ENCODE measurements around the gene TNS4.
A peak's percentile ranks its signal among the peaks of the same experiment; 100 is the strongest.

The TNS4 gene

DNA sequence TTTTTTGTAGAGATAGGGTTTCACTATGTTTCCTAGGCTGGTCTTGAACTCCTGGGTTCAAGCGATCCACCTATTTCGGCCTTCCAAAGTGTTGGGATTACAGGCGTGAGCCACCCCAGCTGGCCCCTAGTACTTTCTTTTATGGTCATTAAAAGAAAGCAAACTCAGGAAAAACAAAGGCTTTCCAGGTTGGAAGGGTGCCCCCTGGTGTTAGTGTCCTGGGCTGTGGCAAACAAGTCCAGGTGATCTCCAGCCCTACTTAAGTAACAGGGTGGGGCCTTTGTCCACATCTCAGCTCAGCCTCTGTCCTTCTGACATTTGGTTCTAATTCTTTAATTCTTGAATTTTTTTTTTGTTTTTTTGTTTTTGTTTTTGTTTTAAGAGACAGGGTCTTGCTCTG, 51.2 kb downstream of the TNS4 start:
- DNase-seq, result peak; percentile 43 to 50

DNA sequence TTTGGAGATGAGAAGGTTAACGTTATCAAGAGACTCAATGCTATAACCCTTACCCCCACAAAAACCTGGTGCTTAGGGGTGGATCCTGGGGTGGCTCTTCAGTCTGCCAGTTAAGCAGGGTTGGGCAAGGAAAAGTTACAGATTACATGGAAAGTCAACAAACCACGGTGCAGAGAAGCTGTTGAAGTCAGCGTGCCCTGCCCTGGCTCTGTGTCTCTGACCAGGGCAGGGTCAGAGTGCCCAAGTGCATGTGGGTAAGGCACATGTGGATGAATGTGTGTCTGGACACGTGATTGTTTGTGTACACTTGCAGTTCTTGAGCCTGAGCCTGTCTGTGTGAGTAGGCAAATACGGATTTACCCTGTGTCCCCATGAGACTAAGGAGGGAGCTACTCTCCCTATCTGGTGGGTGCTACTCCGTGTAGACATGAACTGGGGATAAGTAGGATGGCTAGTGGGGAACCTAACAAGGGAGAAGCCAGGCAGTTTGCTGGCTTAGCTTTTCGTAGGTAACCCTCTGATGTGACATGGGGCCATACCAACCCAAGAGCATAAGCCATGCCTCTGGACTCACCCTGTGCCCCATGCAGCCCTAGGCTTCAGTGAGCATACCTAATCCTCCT, 52.7 kb downstream of the TNS4 start:
- DNase-seq, result no peak
- TF ChIP-seq GATA1 (IDR thresholded peaks at IDR 0.05; ENCODE audit: low read depth, low read length) (no peak), POLR2A (IDR thresholded peaks at IDR 0.05; ENCODE audit: low read length) (no peak)

More for the DNA sequence above, 51.2 kb downstream of the TNS4 start:
- TF ChIP-seq GATA1 (IDR thresholded peaks at IDR 0.05; ENCODE audit: low read depth, low read length) (no peak), POLR2A (IDR thresholded peaks at IDR 0.05; ENCODE audit: low read length) (no peak)

DNA sequence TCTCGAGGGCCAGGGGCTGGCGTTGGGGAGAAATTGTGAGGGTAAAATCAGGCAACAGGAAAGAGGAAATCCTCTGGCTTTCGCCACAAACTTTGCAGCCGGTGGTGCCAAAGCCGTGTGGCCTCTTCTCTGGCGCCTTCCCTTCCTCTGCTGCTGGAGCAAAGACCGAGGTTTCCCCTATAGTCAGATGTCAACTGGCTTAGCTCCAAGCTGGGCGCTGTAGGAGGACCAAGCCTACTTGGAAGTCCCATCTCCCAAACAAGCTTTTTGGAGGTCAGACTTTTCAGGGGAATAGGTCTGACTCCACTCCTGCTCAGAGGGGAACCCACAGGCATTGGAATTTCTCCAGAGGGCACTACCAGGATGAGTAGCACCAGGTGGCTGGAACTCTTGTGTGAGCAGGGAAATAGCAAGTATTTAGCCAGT, 53.2 kb downstream of the TNS4 start:
- TF ChIP-seq GATA1 (IDR thresholded peaks at IDR 0.05; ENCODE audit: low read depth, low read length) (no peak), POLR2A (IDR thresholded peaks at IDR 0.05; ENCODE audit: low read length) (no peak)
- DNase-seq, result no peak

DNA sequence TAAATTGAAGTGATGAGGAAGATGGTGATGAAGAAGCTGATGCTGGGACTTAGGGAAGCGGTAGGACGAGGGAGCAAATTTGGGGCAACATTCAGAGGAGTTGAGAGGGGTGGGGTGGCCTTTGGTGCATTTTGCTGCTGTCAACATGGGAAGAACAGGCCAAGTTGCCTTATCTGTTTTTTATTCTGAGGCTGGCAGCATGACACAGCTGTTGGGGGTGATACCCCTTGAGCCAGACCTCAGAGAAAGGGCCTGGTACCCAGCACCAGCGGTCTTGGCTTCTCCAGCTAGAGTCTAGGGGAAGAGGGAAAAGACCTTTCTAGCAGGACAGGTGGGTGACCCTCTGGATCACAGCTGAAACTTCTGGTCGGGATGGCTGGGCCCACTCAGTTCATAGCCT, 53.6 kb downstream of the TNS4 start:
- no peak for TF ChIP-seq POLR2A (IDR thresholded peaks at IDR 0.05; ENCODE audit: low read length)
- no peak for TF ChIP-seq GATA1 (IDR thresholded peaks at IDR 0.05; ENCODE audit: low read depth, low read length)
- peak; percentile 39 to 63 for DNase-seq

DNA sequence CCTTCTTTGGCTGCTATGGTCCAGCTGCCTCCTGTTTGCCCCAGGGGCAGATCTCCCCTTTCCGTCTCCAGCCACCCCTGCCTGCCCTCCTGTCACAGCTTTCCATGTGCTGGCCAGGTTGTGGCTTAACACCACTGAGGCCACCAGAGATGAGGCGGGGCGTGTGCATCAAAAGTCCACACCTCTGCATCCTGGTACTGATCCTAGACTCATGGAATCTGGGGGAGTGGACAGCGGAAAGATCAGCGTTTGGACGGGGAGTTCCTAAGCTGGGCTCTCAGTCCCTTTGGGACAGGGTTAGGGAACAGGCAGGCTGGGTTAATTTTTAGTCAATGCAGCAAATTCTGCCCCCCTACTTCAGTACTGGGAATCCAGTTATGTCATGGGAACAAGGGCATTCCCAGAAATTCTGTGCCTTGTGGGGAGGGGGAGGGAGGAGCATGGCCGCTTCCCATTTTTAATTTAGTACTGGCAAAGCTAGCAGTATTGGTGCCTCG, 54.2 kb downstream of the TNS4 start:
- no peak for DNase-seq

DNA sequence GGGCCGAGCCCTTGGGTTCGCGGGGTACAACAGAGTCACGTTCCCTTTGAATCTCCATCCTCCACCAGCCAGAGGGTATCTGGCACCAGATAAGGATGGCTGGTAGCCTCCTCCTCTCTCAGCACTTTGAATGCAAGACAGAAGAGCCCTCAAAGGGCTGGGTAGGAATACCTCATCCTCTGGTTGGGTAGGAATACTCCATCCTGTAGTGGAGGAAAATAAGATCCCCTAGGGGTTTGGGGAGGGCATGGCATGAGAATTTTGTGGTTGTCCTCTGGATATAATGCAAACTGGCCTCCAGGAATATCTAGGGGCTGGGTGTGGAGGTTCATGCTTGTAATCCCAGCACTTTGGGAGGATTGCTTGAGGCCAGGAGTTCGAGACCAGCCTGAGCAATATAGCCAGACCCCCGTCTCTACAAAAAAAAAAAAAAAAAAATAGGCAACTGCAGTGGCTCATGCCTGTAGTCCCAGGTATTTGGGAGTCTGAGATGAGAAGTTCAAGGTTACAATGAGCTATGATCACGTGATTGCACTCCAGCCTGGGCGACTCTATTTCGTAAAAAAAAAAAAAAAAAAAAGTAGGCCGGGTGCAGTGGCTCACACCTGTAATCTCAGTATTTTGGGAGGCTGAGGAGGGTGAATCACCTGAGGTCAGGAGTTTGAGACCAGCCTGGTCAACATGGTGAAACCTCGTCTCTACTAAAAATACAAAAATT, 55.5 kb downstream of the TNS4 start:
- no peak for TF ChIP-seq POLR2A (IDR thresholded peaks at IDR 0.05; ENCODE audit: low read length)
- DNase-seq, result peak in 1 of 2 experiments; percentile 30

More for the DNA sequence above, 54.2 kb downstream of the TNS4 start:
- TF ChIP-seq GATA1 (IDR thresholded peaks at IDR 0.05; ENCODE audit: low read depth, low read length) (no peak), POLR2A (IDR thresholded peaks at IDR 0.05; ENCODE audit: low read length) (no peak)

DNA sequence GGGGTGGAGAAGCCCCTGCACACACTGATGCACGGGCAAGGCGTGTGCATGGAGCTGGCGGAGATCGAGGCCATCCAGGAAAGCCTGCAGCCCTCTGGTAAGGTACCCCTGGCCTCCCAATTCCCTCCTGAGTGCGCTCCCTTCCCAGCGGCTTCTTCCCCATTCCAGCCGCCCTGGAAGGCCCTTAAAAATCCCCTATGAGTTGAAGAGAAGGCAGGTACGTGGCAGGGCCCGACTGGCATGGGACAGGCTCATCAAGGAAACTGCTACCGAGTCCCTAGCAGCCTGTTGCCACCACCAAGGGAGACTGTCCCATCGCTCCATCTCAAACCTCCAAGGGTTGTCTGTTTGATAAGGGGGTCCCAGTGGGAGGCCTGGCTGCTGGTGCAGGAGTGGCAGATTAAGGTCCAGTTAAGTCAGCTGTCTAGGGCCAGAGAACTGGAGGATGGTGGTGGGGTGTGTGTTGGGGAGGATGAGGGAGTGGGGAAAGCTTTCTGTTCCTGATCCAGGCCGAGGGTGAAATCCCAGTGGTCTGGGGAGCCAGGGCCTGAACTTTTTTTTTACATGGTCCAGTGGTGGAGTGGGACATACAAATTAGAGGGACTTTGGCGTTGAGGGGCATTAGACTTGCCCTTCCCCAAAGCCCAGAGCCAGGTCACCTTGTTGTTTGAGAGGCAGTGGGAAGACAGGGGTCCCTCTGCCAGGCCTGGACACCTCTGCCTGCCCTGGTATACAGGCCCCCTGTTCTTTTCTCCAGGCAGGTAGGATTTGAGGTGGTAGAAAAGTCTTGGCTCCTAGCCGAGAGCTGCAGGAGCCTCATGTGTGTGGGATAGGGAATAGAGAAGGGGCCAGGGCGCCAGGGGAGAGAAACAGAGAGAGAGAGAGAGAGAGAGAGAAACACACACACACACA, 57.2 kb downstream of the TNS4 start:
- TF ChIP-seq GATA1 (IDR thresholded peaks at IDR 0.05; ENCODE audit: low read depth, low read length), result no peak
- no peak for TF ChIP-seq POLR2A (IDR thresholded peaks at IDR 0.05; ENCODE audit: low read length)
- peak in 1 of 2 experiments; percentile 35 for DNase-seq

DNA sequence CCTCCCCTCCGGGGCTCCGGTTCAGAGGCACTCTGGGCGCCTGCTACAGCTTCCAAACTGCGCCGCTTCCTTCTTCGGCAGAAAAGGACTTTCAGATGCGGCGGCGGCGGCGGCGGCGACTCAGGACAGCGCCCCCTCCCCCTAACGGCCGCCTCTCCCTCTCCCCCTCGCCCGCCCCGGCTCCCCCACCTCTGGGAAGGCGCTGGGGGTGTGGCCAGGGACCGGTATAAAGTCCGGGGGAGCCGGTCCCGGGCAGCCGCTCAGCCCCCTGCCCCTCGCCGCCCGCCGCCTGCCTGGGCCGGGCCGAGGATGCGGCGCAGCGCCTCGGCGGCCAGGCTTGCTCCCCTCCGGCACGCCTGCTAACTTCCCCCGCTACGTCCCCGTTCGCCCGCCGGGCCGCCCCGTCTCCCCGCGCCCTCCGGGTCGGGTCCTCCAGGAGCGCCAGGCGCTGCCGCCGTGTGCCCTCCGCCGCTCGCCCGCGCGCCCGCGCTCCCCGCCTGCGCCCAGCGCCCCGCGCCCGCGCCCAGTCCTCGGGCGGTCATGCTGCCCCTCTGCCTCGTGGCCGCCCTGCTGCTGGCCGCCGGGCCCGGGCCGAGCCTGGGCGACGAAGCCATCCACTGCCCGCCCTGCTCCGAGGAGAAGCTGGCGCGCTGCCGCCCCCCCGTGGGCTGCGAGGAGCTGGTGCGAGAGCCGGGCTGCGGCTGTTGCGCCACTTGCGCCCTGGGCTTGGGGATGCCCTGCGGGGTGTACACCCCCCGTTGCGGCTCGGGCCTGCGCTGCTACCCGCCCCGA, 58.0 kb downstream of the TNS4 start, which contains the start of gene IGFBP4:
Gene IGFBP4 (plus strand): TSS at position 255 of the 792 bp plus-strand sequence. CDS start 286 bp downstream, at position 541.
- DNase-seq, result peak; percentile 77 to 78
- no peak for TF ChIP-seq POLR2A (IDR thresholded peaks at IDR 0.05; ENCODE audit: low read length)
- TF ChIP-seq GATA1 (IDR thresholded peaks at IDR 0.05; ENCODE audit: low read depth, low read length), result no peak

DNA sequence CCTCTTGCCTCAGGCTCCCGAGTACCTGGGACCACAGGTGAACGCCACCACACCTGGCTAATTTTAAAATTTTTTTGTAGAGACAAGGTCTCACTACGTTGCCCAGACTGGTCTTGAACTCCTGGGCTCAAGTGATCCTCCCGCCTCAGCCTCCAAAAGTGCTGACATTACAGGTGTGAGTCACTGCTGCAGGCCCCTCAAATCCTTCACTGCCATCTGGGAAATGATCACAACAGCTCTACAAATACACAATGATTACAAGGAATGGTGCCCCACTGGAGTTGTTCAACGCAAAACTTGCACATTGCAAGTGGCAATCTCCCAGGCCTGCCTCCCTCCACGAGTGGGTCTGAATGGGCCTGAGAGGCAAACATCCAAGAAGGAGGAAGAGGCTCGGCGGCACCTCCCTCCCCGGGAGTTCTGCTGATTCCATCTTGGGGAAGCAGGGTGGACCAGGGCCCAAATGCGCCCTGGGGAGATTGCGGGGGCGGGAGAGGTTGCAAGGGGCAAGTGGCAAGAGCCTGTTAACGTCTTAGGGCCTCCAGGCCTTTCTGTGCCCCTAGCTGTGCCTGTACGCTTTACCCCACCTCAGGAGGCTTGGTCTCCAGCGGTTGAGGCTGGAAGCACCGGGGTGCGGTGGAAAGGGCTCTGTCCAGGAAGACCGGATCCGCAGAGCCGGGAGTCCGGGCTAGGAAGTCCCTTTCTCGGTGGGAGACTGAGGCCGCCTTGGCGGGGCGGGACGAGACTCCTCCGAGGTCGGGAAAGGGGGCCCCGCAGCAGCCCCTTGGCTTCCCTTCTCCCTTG, 58.8 kb downstream of the TNS4 start:
- TF ChIP-seq GATA1 (IDR thresholded peaks at IDR 0.05; ENCODE audit: low read depth, low read length), result no peak
- TF ChIP-seq POLR2A (IDR thresholded peaks at IDR 0.05; ENCODE audit: low read length), result no peak
- no peak for DNase-seq

DNA sequence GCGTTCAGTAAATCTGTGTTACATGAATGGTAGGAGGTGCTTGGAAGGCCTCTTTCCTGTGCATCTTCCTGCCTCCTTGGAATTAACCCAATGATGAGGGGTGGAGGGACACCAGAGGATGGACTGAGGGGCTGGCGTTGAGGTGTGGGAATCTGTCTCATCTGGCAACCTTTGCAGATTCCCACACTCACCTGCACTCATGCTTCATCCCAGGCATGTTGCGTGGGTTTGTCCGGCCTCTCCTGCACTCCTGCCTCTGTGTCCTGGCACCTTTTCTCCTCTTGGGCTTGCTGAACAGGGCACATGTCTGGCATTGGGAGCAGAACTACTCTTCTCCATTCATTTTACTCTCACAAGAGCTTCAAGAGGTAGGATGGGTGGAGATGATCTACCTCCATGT, 61.3 kb downstream of the TNS4 start:
- no peak for DNase-seq
- TF ChIP-seq POLR2A (IDR thresholded peaks at IDR 0.05; ENCODE audit: low read length) (no peak), GATA1 (IDR thresholded peaks at IDR 0.05; ENCODE audit: low read depth, low read length) (no peak)

DNA sequence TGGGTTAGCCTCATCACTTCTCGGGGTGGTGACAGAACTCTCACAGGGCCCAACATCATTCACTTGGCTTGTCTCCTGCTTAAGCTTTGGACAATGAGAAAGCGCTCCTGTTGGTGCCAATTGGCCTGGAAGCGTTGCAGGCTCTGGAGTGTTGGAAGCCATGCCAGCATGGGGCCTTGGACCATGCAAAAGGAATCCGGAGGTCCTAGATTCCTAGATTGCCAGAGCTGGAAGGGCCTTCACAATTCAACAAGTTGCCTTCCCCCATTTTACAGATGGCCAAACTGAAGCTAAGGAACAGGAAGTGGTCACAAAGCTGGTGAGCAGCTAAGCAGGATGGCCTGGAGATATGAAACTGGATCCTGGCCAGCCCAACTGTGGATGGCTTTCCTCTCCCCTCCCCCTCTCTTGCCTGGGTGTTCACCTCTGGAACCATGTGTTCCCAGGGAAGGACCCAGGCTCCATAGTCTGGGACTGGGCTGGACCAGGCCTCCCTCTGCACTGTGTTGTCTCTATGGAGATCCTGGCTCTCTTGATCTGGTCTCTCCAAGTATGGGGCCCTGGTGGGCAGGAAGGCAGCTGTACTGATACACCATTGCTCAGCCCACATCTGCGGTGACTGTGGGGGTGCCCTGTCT, 64.2 kb downstream of the TNS4 start:
- TF ChIP-seq GATA1 (IDR thresholded peaks at IDR 0.05; ENCODE audit: low read depth, low read length), result no peak
- TF ChIP-seq POLR2A (IDR thresholded peaks at IDR 0.05; ENCODE audit: low read length), result no peak
- DNase-seq, result peak in 1 of 2 experiments; percentile 24

DNA sequence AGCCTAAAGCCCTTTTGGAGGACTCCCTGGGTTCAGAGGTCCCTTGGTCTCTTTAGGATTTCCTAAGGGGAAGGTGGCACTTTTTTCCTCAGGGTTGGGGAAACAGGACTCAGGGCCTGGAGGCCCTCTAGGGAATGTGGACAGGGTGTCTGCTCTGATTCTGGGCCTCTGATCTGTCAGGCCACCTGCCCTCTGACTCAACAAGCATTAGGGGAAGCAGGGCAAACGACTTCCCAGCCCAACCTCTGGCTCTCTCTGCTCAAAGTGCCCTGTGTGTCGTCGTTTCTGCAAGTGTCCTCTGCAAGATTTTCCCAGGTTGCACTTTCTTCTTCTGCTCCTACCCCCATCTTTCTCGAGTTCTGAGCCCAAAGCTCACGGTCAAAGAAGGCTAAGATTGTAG, 64.8 kb downstream of the TNS4 start:
- DNase-seq, result no peak
- TF ChIP-seq POLR2A (IDR thresholded peaks at IDR 0.05; ENCODE audit: low read length), result no peak
- no peak for TF ChIP-seq GATA1 (IDR thresholded peaks at IDR 0.05; ENCODE audit: low read depth, low read length)

Measured in erythroblast (primary cell).